Activated naive CD4-positive, alpha-beta T cell treated with anti-CD3 and anti-CD28 coated beads, Interleukin-2, amount 50 U/mL, for 16 hours (primary cell): ENCODE results near the gene SOX15.
"Not testable (repeated sequence)": the region's sequence is repeated elsewhere in the genome, so short reads cannot be mapped to it uniquely, and the experiment has no call there.

Source experiments
- DNase-seq: peaks from one replicate; pipeline ENCODE4 v3.0.0-alpha.2; 2020

SOX15 gene

GRCh38 chr17:7589891-7590691 lies at the start of gene SOX15:
Gene SOX15, minus strand, starts transcription at chr17:7590094. Its CDS starts 418 bp downstream, at chr17:7589676.
- no peak for DNase-seq

GRCh38 chr17:7636163-7636562 lies 46.3 kb upstream of the SOX15 start:
- DNase-seq, result no peak

- DNase-seq, result no peak
Observed at GRCh38 chr17:7634384-7634783, 44.5 kb upstream of the SOX15 start.

GRCh38 chr17:7633093-7633492 lies 43.2 kb upstream of the SOX15 start:
- no peak for DNase-seq

GRCh38 chr17:7632492-7632894 lies 42.6 kb upstream of the SOX15 start:
- DNase-seq, result no peak

GRCh38 chr17:7631398-7632380 lies 41.8 kb upstream of the SOX15 start:
- DNase-seq, result no peak

GRCh38 chr17:7629939-7630571 lies 40.2 kb upstream of the SOX15 start, which contains the start of gene SHBG:
Gene SHBG, plus strand, starts transcription at chr17:7630135. Its CDS starts 38 bp downstream, at chr17:7630173.
- DNase-seq, result no peak

GRCh38 chr17:7627250-7628121 lies 37.6 kb upstream of the SOX15 start, which contains the start of gene SAT2:
Gene SAT2, minus strand, starts transcription at chr17:7627821. Its CDS starts 186 bp downstream, at chr17:7627635.
- peak; percentile 83 for DNase-seq

GRCh38 chr17:7626956-7627249 lies 37.0 kb upstream of the SOX15 start:
- DNase-seq, result no peak

- no peak for DNase-seq
Observed at GRCh38 chr17:7626307-7626706, 36.4 kb upstream of the SOX15 start.

GRCh38 chr17:7625749-7626148 lies 35.9 kb upstream of the SOX15 start:
- DNase-seq, result not testable (repeated sequence)

- DNase-seq, result no peak
Observed at GRCh38 chr17:7623661-7624060, 33.8 kb upstream of the SOX15 start.

GRCh38 chr17:7620835-7621234 lies 30.9 kb upstream of the SOX15 start:
- no peak for DNase-seq

- DNase-seq, result no peak
Observed at GRCh38 chr17:7618608-7619007, 28.7 kb upstream of the SOX15 start.

- no peak for DNase-seq
Observed at GRCh38 chr17:7615265-7615747, 25.4 kb upstream of the SOX15 start.

GRCh38 chr17:7614425-7615264 lies 24.8 kb upstream of the SOX15 start, which contains the start of gene FXR2:
Gene FXR2, minus strand, starts transcription at chr17:7614897. Its CDS starts 365 bp downstream, at chr17:7614532.
- DNase-seq, result peak; percentile 99

GRCh38 chr17:7613769-7614424 lies 24.0 kb upstream of the SOX15 start:
- DNase-seq, result no peak

GRCh38 chr17:7612294-7612640 lies 22.4 kb upstream of the SOX15 start:
- DNase-seq, result no peak

GRCh38 chr17:7611635-7612293 lies 21.9 kb upstream of the SOX15 start:
- DNase-seq, result no peak

- DNase-seq, result no peak
Observed at GRCh38 chr17:7610641-7611040, 20.7 kb upstream of the SOX15 start.
